Spleen (tissue), 11 donors: ENCODE data around the gene SLCO4A1. TPM values are rescaled to one million over a fixed set of nuclear protein-coding genes. Genes with fewer than 3 reads are reported as not detected.

Source experiments
- DNase-seq: peaks from one replicate; pipeline ENCODE4 v3.0.0-alpha.2; 2020
- H3K27ac ChIP-seq, 8 donors: fragments of 200-600 bp; sonication (generic) in 7 of 8; 1 replicate in 4 of 8; 2 replicates in 4 of 8; pipeline versions ENCODE4 v1.5.0 to v1.8.0; 2016 to 2021; ENCODE audit warnings: inconsistent platforms in 4 of 8, mild to moderate bottlenecking in 4 of 8, moderate library complexity in 1 of 8
- H3K27me3 ChIP-seq, 7 donors: fragments of 200-600 bp; sonication (generic) in 6 of 7; replicated peaks in 1 of 7; 1 replicate in 4 of 7; 2 replicates in 3 of 7; pipeline versions ENCODE4 v1.5.0 to v1.8.0; 2016 to 2021; ENCODE audit warnings: inconsistent platforms in 3 of 7, mild to moderate bottlenecking in 1 of 7
- H3K36me3 ChIP-seq, 6 donors: fragments of 200-600 bp; sonication (generic) in 5 of 6; 1 replicate in 4 of 6; 2 replicates in 2 of 6; pipeline versions ENCODE4 v1.5.0 to v1.8.0; 2016 to 2021; ENCODE audit warnings: inconsistent platforms in 2 of 6
- H3K4me1 ChIP-seq, 6 donors: fragments of 200-600 bp; sonication (generic) in 5 of 6; 1 replicate in 3 of 6; 2 replicates in 3 of 6; pipeline versions ENCODE4 v1.5.0 to v1.8.0; 2016 to 2021; ENCODE audit warnings: inconsistent platforms in 3 of 6
- H3K4me3 ChIP-seq, 8 donors: fragments of 200-600 bp; sonication (generic) in 7 of 8; 1 replicate in 4 of 8; 2 replicates in 4 of 8; pipeline versions ENCODE4 v1.5.0 to v1.8.0; 2016 to 2021; ENCODE audit warnings: inconsistent platforms in 4 of 8, mild to moderate bottlenecking in 4 of 8, moderate library complexity in 2 of 8
- H3K9me3 ChIP-seq, 8 donors: fragments of 200-600 bp; sonication (generic) in 7 of 8; 1 replicate in 4 of 8; 2 replicates in 4 of 8; pipeline versions ENCODE4 v1.5.0 to v1.8.0; 2016 to 2021; ENCODE audit warnings: inconsistent platforms in 4 of 8
- CTCF ChIP-seq, 11 experiments: fragments of 200-600 bp in 7 of 11; fragments of 450-650 bp in 4 of 11; sonication (generic) in 4 of 11; IDR thresholded peaks in 8 of 11; conservative IDR thresholded peaks in 3 of 11; 1 replicate in 7 of 11; 2 replicates in 4 of 11; pipeline versions ENCODE4 v1.4.0 to v1.8.0; 2016 to 2021; ENCODE audit warnings: antibody characterized with exemption in 11 of 11, inconsistent platforms in 4 of 11, mild to moderate bottlenecking in 1 of 11
- POLR2A ChIP-seq, 3 donors: fragments of 450-650 bp; IDR thresholded peaks; one replicate each; pipeline ENCODE4 v1.5.1; 2017; ENCODE audit warnings: antibody characterized with exemption in 3 of 3, mild to moderate bottlenecking in 1 of 3
- POLR2AphosphoS5 ChIP-seq, 3 donors: sonication (generic); formaldehyde crosslinking; IDR thresholded peaks; one replicate each; pipeline ENCODE4 v1.5.1; 2017; ENCODE audit warnings: antibody characterized with exemption in 3 of 3
- WGBS, 5 donors: extraction: QIAGEN DNeasy Blood & Tissue Kit in 3 of 5; methylation state at CpG; one replicate each; pipeline versions ENCODE4 v1.1.5 to v1.1.7; 2013 to 2018; 5-methylcytosine and 5-hydroxymethylcytosine counted together
- intact Hi-C: fragments of 100-400 bp; cut with DNase I; formaldehyde crosslinking; loops from one replicate; pipeline ENCODE4 v1.15.0; 2023; ENCODE audit warnings: low total_unique reads
- polyA plus RNA-seq, 3 donors: library from polyadenylated mRNA; stranded (reverse); fragments of 200-250 nt; gene quantifications; one replicate each; pipeline ENCODE4 v1.2.1, GENCODE V29; 2013
- total RNA-seq, 7 donors: library from RNA; depleted of rRNA in 3 of 7; stranded (reverse); fragments of >200 nt in 3 of 7; fragmentation: NEBNext Ultra II Directional in 4 of 7; extraction: Animal tissue kit (Norgen Biotek cat#: 25700) in 4 of 7; gene quantifications; one replicate each; pipeline versions ENCODE4 v1.1.0 to v1.2.1, GENCODE V29; 2016 to 2021
- donor health status: healthy with polysubstance abuse.
- donor health status: DM: no; HTN: no; CAD: no; lungs with moderate emphysema.
- donor health status: DM: no; HTN: no; CAD: no.
- donor health status: Bipolar disorder and iron deficiency.
- donor health status: healthy.
- donor health status: DM: no; HTN: no; CAD: no.
- donor health status: DM: yes; HTN: yes; CAD: no.

The SLCO4A1 gene
- total and polyA plus RNA-seq, 10 donors = 2.9 to 16.3 (median 7.0) TPM

GRCh38 chr20:62614085-62614960 lies 28.0 kb upstream of the SLCO4A1 start:
- no peak for DNase-seq
- H3K4me1 ChIP-seq = peaks cover 27 to 36% (median 31%) of the 10 kb centered on the region in 6 donors
- intact Hi-C loops = no loop called here
- H3K4me3 ChIP-seq = no peak overlapping the region
- H3K27ac ChIP-seq = no peak overlapping the region
- H3K9me3 ChIP-seq = peaks cover 0 to 4% (median 0%) of the 10 kb centered on the region in 8 donors
- no peak for TF ChIP-seq POLR2AphosphoS5 (IDR thresholded peaks at IDR 0.05)
- no peak for TF ChIP-seq POLR2A (IDR thresholded peaks at IDR 0.05)
- no peak for TF ChIP-seq CTCF (IDR thresholded peaks at IDR 0.05 in 8 of 11, conservative IDR thresholded peaks at IDR 0.05 in 3 of 11)
- peaks cover 0 to 15% (median 0%) of the 10 kb centered on the region in 7 donors for H3K27me3 ChIP-seq
- no peaks in the 10 kb centered on the region for H3K36me3 ChIP-seq
- WGBS, 5 donors = 82 to 89% (median 84%) methylated on average over 36 of the region's 36 CpGs

GRCh38 chr20:62614961-62615680 lies 27.2 kb upstream of the SLCO4A1 start:
- no peak overlapping the region for H3K4me3 ChIP-seq
- H3K4me1 ChIP-seq = peaks cover 27 to 42% (median 33%) of the 10 kb centered on the region in 6 donors
- peaks cover 0 to 7% (median 0%) of the 10 kb centered on the region in 7 donors for H3K27me3 ChIP-seq
- no peaks in the 10 kb centered on the region for H3K36me3 ChIP-seq
- no peak overlapping the region for H3K27ac ChIP-seq
- peaks cover 0 to 4% (median 0%) of the 10 kb centered on the region in 8 donors for H3K9me3 ChIP-seq
- 92 to 95% (median 94%) methylated on average over 34 of the region's 34 CpGs for WGBS, 5 donors
- no peak for DNase-seq
- TF ChIP-seq CTCF (IDR thresholded peaks at IDR 0.05 in 8 of 11, conservative IDR thresholded peaks at IDR 0.05 in 3 of 11) = no peak
- TF ChIP-seq POLR2AphosphoS5 (IDR thresholded peaks at IDR 0.05) = no peak
- no peak for TF ChIP-seq POLR2A (IDR thresholded peaks at IDR 0.05)
- intact Hi-C loops = loop anchor here (5.0 kb wide), 1 partner anchor 113 kb away; no protein-coding TSS in a partner anchor

GRCh38 chr20:62615750-62616251 lies 26.5 kb upstream of the SLCO4A1 start:
- H3K36me3 ChIP-seq = no peaks in the 10 kb centered on the region
- peaks cover 0 to 4% (median 0%) of the 10 kb centered on the region in 8 donors for H3K9me3 ChIP-seq
- TF ChIP-seq POLR2AphosphoS5 (IDR thresholded peaks at IDR 0.05) = no peak
- TF ChIP-seq POLR2A (IDR thresholded peaks at IDR 0.05) = no peak
- TF ChIP-seq CTCF (IDR thresholded peaks at IDR 0.05 in 8 of 11, conservative IDR thresholded peaks at IDR 0.05 in 3 of 11) = no peak
- no peak overlapping the region for H3K27ac ChIP-seq
- H3K27me3 ChIP-seq = peaks cover 0 to under 1% (median 0%) of the 10 kb centered on the region in 7 donors
- H3K4me3 ChIP-seq = no peak overlapping the region
- H3K4me1 ChIP-seq = peaks cover 27 to 48% (median 33%) of the 10 kb centered on the region in 6 donors
- DNase-seq = no peak
- 92 to 96% (median 94%) methylated on average over 12 of the region's 12 CpGs for WGBS, 5 donors
- intact Hi-C loops = loop anchor here (5.0 kb wide), 1 partner anchor 114 kb away; no protein-coding TSS in a partner anchor
